Stimulated activated CD8-positive, alpha-beta memory T cell treated with anti-CD3 and anti-CD28 coated beads, Interleukin-2, amount 100 ng/mL, for 48 hours (primary cell): ENCODE data around the gene TRIM27.
"Not testable (repeated sequence)": the region's sequence is repeated elsewhere in the genome, so short reads cannot be mapped to it uniquely, and the experiment has no call there.

Experiments
- DNase-seq, 2 donors: peaks; one replicate each; pipeline ENCODE4 v3.0.0-alpha.2; 2020; ENCODE audit warnings: low read depth in 2 of 2

The TRIM27 gene

GRCh38 chr6:28943223-28943556 lies 19.4 kb upstream of the TRIM27 start:
- no peak for DNase-seq

- no peak for DNase-seq
Observed at GRCh38 chr6:28941684-28942448, 18.1 kb upstream of the TRIM27 start.

- DNase-seq = peak in 1 of 2 donors; percentile 59
Observed at GRCh38 chr6:28940858-28941683, 17.3 kb upstream of the TRIM27 start.

- peak in 1 of 2 donors; percentile 44 for DNase-seq
Observed at GRCh38 chr6:28940294-28940857, 16.6 kb upstream of the TRIM27 start.

GRCh38 chr6:28933069-28933468 lies 9.3 kb upstream of the TRIM27 start:
- no peak for DNase-seq

- DNase-seq = no peak
Observed at GRCh38 chr6:28929887-28930620, 6.3 kb upstream of the TRIM27 start.

- DNase-seq = not testable (repeated sequence)
Observed at GRCh38 chr6:28929339-28929738, 5.6 kb upstream of the TRIM27 start.

GRCh38 chr6:28927846-28928245 lies 4.1 kb upstream of the TRIM27 start:
- DNase-seq = no peak

- peak in 1 of 2 donors; percentile 13 for DNase-seq
Observed at GRCh38 chr6:28922821-28923317, 916 bp downstream of the TRIM27 start.

GRCh38 chr6:28922004-28922820 lies 1.6 kb downstream of the TRIM27 start:
- no peak for DNase-seq

- no peak for DNase-seq
Observed at GRCh38 chr6:28920281-28920680, 3.5 kb downstream of the TRIM27 start.

- no peak for DNase-seq
Observed at GRCh38 chr6:28914941-28915340, 8.8 kb downstream of the TRIM27 start.

GRCh38 chr6:28910901-28911690 lies 12.7 kb downstream of the TRIM27 start:
- DNase-seq = no peak

- no peak for DNase-seq
Observed at GRCh38 chr6:28907394-28907793, 16.4 kb downstream of the TRIM27 start.

GRCh38 chr6:28906669-28907068 lies 17.1 kb downstream of the TRIM27 start:
- no peak for DNase-seq

- DNase-seq = no peak
Observed at GRCh38 chr6:28903686-28904085, 20.1 kb downstream of the TRIM27 start.

GRCh38 chr6:28901831-28902230 lies 22.0 kb downstream of the TRIM27 start:
- no peak for DNase-seq

GRCh38 chr6:28900577-28901256 lies 23.1 kb downstream of the TRIM27 start:
- DNase-seq = no peak

GRCh38 chr6:28898710-28898965 lies 25.1 kb downstream of the TRIM27 start:
- DNase-seq = no peak

GRCh38 chr6:28897369-28897745 lies 26.4 kb downstream of the TRIM27 start:
- no peak for DNase-seq
